A673 (cell line): Measurements from ENCODE around the gene MYLK. TPM values are rescaled to one million over a fixed set of nuclear protein-coding genes. Genes with fewer than 3 reads are reported as not detected.

ENCODE experiments used
- BruUV-seq: library from RNA; stranded (reverse); fragments of 400-500 nt; replicated peaks from 2 replicates; lab custom pipeline; 2021; lab: Mats Ljungman, UMichigan
- CTCF ChIA-PET: fragments of 300-600 bp; sonication (Branson Sonifier 250); formaldehyde crosslinking; loops from one replicate; lab custom pipeline; 2022; ENCODE audit warnings: antibody characterized with exemption; lab: Charles Lee
- POLR2A ChIA-PET: fragments of 300-600 bp; sonication (Branson Sonifier 250); formaldehyde crosslinking; loops from one replicate; lab custom pipeline; 2022; ENCODE audit warnings: antibody characterized with exemption; ENCODE audit not compliant: low non-redundant PET; lab: Charles Lee
- DNase-seq: peaks from one replicate; pipeline ENCODE4 v3.0.0-alpha.2; 2015; ENCODE audit warnings: low spot score
- H3K27ac ChIP-seq: fragments of 200-600 bp; sonication (generic); 2 replicates; pipeline ENCODE4 v1.5.1; 2016; ENCODE audit warnings: mixed run types, low read depth, mild to moderate bottlenecking, mixed read lengths, antibody characterized with exemption, low read length; ENCODE audit not compliant: poor library complexity, severe bottlenecking
- H3K27me3 ChIP-seq: fragments of 200-600 bp; sonication (generic); replicated peaks from 2 replicates; pipeline ENCODE4 v1.6.1; 2017; ENCODE audit warnings: mixed run types, low read depth, mild to moderate bottlenecking, mixed read lengths, antibody characterized with exemption, low read length; ENCODE audit not compliant: insufficient read depth, poor library complexity
- H3K36me3 ChIP-seq: fragments of 200-600 bp; sonication (generic); 2 replicates; pipeline ENCODE4 v1.6.1; 2016; ENCODE audit warnings: mixed run types, mild to moderate bottlenecking, mixed read lengths, antibody characterized with exemption, low read length; ENCODE audit not compliant: insufficient read depth, poor library complexity, severe bottlenecking
- H3K4me1 ChIP-seq: fragments of 200-600 bp; sonication (generic); 2 replicates; pipeline ENCODE4 v1.6.1; 2017; ENCODE audit warnings: mixed run types, mild to moderate bottlenecking, mixed read lengths, antibody characterized with exemption, low read length; ENCODE audit not compliant: insufficient read depth, poor library complexity, severe bottlenecking
- H3K4me3 ChIP-seq: fragments of 200-600 bp; sonication (generic); 2 replicates; pipeline ENCODE4 v1.5.1; 2016; ENCODE audit warnings: low read depth, mixed run types, mild to moderate bottlenecking, mixed read lengths, low read length; ENCODE audit not compliant: poor library complexity, severe bottlenecking
- H3K9me3 ChIP-seq: fragments of 200-600 bp; sonication (generic); 2 replicates; pipeline ENCODE4 v1.6.1; 2016; ENCODE audit warnings: mixed run types, low read depth, mild to moderate bottlenecking, mixed read lengths, antibody characterized with exemption, low read length; ENCODE audit not compliant: poor library complexity, severe bottlenecking
- EZH2 ChIP-seq: fragments of 200-600 bp; sonication (generic); IDR thresholded peaks from 2 replicates; pipeline ENCODE4 v1.6.1; 2017; ENCODE audit warnings: borderline replicate concordance, low read depth, mild to moderate bottlenecking, mixed read lengths, antibody characterized with exemption, low read length; ENCODE audit not compliant: poor library complexity, severe bottlenecking
- intact Hi-C: fragments of 100-400 bp; cut with micrococcal nuclease; formaldehyde crosslinking; loops from one replicate; pipeline ENCODE4 v1.10.0; 2022; ENCODE audit not compliant: unreplicated experiment
- total RNA-seq: library from RNA; stranded (reverse); gene quantifications from 2 replicates; pipeline ENCODE4 v1.2.3, GENCODE V29; 2021
- TF ChIP-seq, protein P1 (sequence below): fragments of 300-800, 200-600 bp; sonication (generic); conservative IDR thresholded peaks from 2 replicates; pipeline ENCODE4 v1.5.1; 2017; ENCODE audit warnings: low read depth, mild to moderate bottlenecking, antibody characterized with exemption, low read length, moderate library complexity, mixed read lengths

Gene MYLK
- total RNA-seq, 1 experiment from 2014 or later = 3.9 TPM

DNA sequence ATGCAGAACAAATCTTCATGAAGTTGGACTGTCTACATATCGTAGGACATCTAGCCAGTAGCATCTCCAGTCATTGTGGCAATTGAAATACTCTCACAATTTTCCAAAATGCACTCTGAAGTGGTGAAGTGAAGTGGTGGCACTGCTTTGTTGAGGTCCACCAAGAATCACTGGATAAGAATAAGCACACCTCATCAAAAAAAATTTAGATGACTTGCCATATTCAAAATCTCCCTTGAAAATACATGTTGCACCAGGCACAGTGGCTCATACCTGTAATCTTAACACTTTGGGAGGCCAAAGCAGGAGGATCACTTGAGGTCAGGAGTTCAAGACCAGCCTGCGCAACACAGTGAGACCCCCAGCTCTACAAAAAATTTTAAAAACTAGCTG lies 312.2 kb downstream of the MYLK start:
- Histone ChIP-seq H3K9me3 (no peaks in the 10 kb centered on the region), H3K4me3 (no peak overlapping the region), H3K27me3 (no peaks in the 10 kb centered on the region), H3K36me3 (no peaks in the 10 kb centered on the region), H3K4me1 (peaks cover 5% of the 10 kb centered on the region), H3K27ac (no peak overlapping the region)
- no peak for TF ChIP-seq EZH2
- TF ChIP-seq, protein P1, sequence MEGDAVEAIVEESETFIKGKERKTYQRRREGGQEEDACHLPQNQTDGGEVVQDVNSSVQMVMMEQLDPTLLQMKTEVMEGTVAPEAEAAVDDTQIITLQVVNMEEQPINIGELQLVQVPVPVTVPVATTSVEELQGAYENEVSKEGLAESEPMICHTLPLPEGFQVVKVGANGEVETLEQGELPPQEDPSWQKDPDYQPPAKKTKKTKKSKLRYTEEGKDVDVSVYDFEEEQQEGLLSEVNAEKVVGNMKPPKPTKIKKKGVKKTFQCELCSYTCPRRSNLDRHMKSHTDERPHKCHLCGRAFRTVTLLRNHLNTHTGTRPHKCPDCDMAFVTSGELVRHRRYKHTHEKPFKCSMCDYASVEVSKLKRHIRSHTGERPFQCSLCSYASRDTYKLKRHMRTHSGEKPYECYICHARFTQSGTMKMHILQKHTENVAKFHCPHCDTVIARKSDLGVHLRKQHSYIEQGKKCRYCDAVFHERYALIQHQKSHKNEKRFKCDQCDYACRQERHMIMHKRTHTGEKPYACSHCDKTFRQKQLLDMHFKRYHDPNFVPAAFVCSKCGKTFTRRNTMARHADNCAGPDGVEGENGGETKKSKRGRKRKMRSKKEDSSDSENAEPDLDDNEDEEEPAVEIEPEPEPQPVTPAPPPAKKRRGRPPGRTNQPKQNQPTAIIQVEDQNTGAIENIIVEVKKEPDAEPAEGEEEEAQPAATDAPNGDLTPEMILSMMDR = no peak
- no TSS peak for BruUV-seq
- intact Hi-C loops = no loop called here
- DNase-seq = no peak
- ChIA-PET POLR2A (no interaction called here), CTCF (no interaction called here)

DNA sequence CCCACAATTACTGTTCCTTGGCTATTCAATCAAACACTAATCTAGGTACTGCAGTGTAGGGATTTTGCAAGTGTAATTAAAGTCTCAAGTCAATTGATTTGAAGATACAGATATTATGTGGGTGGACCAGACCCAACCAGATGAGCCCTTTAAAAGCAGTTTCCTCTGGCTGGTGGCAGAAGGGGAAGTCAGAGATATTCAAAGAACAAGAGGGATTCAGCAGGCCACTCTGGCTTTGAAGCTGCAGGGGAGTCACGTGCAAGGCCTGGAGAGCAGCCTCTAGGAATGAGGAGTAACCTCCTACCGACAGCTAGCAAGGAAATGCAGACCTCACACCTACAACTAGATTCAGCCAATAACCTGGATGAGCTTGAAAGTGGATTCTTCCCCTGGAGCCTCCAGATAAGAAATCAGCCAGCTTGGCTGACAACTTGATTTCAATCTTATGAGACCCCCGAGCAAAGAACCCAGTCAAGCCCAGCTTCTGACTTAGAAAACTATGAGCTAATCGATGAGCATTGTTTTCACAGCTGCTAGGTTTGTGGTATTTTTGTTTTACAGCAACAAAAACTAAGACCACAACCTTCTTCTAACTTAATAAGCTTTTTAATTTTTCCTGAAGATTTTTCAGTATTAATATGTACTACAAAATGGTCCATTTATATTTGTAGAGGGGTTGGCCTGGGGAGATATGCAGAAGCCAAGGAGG lies 312.7 kb downstream of the MYLK start:
- CTCF ChIA-PET = no interaction called here
- Histone ChIP-seq H3K27me3 (no peaks in the 10 kb centered on the region), H3K27ac (no peak overlapping the region), H3K4me3 (no peak overlapping the region), H3K9me3 (no peaks in the 10 kb centered on the region), H3K4me1 (peaks cover under 1% of the 10 kb centered on the region), H3K36me3 (no peaks in the 10 kb centered on the region)
- intact Hi-C loops = no loop called here
- no TSS peak for BruUV-seq
- no peak for TF ChIP-seq EZH2
- TF ChIP-seq, protein P1 = no peak
- DNase-seq = no peak
- POLR2A ChIA-PET = no interaction called here

DNA sequence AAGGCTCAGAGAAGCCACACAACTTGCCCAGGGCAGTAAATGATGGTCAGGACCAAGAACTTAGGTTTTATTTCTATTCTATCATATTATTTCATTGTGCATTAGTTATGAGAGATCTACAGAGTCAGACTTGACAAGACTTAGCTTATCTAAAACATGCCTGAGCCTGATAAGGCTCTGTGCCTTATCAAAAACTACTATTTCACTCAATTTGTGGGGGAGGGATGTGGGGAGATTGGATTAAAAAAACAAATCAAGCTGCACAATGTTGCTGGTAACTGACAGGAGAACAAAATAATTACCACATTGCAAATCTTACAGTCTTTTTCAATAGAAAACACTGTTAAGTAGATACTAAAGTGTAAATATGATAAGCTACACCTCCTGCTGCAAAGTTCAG lies 315.3 kb downstream of the MYLK start:
- Histone ChIP-seq H3K27ac (no peak overlapping the region), H3K4me1 (no peaks in the 10 kb centered on the region), H3K27me3 (no peaks in the 10 kb centered on the region), H3K4me3 (no peak overlapping the region), H3K36me3 (no peaks in the 10 kb centered on the region), H3K9me3 (no peaks in the 10 kb centered on the region)
- TF ChIP-seq, protein P1 = no peak
- no peak for TF ChIP-seq EZH2
- intact Hi-C loops = no loop called here
- ChIA-PET CTCF (no interaction called here), POLR2A (no interaction called here)
- no peak for DNase-seq
- BruUV-seq = no TSS peak
